Common myeloid progenitor, CD34-positive (primary cell): ENCODE results near the gene CDH19.

Experiments used
- CTCF ChIA-PET: fragments of 350-600 bp; sonication (Branson Sonifier 250); formaldehyde crosslinking; loops from one replicate; lab custom pipeline; 2021; ENCODE audit warnings: antibody characterized with exemption; lab: Charles Lee
- POLR2A ChIA-PET: fragments of 350-600 bp; sonication (Branson Sonifier 250); formaldehyde crosslinking; loops from one replicate; lab custom pipeline; 2021; ENCODE audit warnings: antibody characterized with exemption; lab: Charles Lee
- DNase-seq, 3 donors: peaks; one replicate each; pipeline versions ENCODE4 v3.0.0 to v3.0.0-alpha.2; 2013
- H3K27ac ChIP-seq, 2 experiments: 1 replicate in 1 of 2; 2 replicates in 1 of 2; pipeline ENCODE4 v1.7.0; 2013; ENCODE audit warnings: inconsistent platforms in 2 of 2, low read length in 2 of 2, mild to moderate bottlenecking in 2 of 2, low read depth in 1 of 2, moderate library complexity in 1 of 2; ENCODE audit not compliant: severe bottlenecking in 2 of 2, insufficient read depth in 1 of 2, poor library complexity in 1 of 2
- H3K27me3 ChIP-seq, 5 experiments: replicated peaks in 2 of 5; 1 replicate in 3 of 5; 2 replicates in 2 of 5; pipeline versions ENCODE4 v1.6.1 to v1.7.0; 2013; ENCODE audit warnings: low read length in 4 of 5, mild to moderate bottlenecking in 2 of 5, moderate library complexity in 2 of 5, inconsistent platforms in 1 of 5; ENCODE audit not compliant: insufficient read depth in 5 of 5, control insufficient read depth in 4 of 5
- H3K36me3 ChIP-seq, 4 experiments: 1 replicate in 2 of 4; 2 replicates in 2 of 4; pipeline versions ENCODE4 v1.6.1 to v1.7.0; 2013; ENCODE audit warnings: low read length in 3 of 4, control low read depth in 1 of 4, mild to moderate bottlenecking in 1 of 4; ENCODE audit not compliant: control insufficient read depth in 4 of 4, insufficient read depth in 4 of 4
- H3K4me1 ChIP-seq, 4 experiments: 1 replicate in 3 of 4; 2 replicates in 1 of 4; pipeline versions ENCODE4 v1.6.1 to v1.7.1; 2013; ENCODE audit warnings: low read length in 3 of 4, mild to moderate bottlenecking in 3 of 4, control low read depth in 1 of 4, inconsistent platforms in 1 of 4, moderate library complexity in 1 of 4; ENCODE audit not compliant: control insufficient read depth in 4 of 4, insufficient read depth in 4 of 4; ENCODE audit errors: control extremely low read depth in 1 of 4
- H3K4me3 ChIP-seq, 7 experiments: 1 replicate in 4 of 7; 2 replicates in 3 of 7; pipeline versions ENCODE4 v1.5.1 to v1.7.0; 2013; ENCODE audit warnings: mild to moderate bottlenecking in 7 of 7, low read length in 6 of 7, moderate library complexity in 6 of 7, inconsistent platforms in 2 of 7, low read depth in 2 of 7, control low read depth in 1 of 7; ENCODE audit not compliant: insufficient read depth in 4 of 7, control insufficient read depth in 1 of 7; ENCODE audit errors: extremely low read depth in 1 of 7
- H3K9me3 ChIP-seq, 5 experiments: 1 replicate in 4 of 5; 2 replicates in 1 of 5; pipeline versions ENCODE4 v1.6.1 to v1.7.1; 2013; ENCODE audit warnings: low read length in 4 of 5, mild to moderate bottlenecking in 2 of 5, inconsistent platforms in 1 of 5, low read depth in 1 of 5, moderate library complexity in 1 of 5; ENCODE audit not compliant: control insufficient read depth in 4 of 5, insufficient read depth in 2 of 5; ENCODE audit errors: control extremely low read depth in 1 of 5
- WGBS: methylation state at CpG from one replicate; pipeline ENCODE4 v1.1.5; 2013; ENCODE audit not compliant: insufficient coverage; 5-methylcytosine and 5-hydroxymethylcytosine counted together

CDH19 gene

DNA sequence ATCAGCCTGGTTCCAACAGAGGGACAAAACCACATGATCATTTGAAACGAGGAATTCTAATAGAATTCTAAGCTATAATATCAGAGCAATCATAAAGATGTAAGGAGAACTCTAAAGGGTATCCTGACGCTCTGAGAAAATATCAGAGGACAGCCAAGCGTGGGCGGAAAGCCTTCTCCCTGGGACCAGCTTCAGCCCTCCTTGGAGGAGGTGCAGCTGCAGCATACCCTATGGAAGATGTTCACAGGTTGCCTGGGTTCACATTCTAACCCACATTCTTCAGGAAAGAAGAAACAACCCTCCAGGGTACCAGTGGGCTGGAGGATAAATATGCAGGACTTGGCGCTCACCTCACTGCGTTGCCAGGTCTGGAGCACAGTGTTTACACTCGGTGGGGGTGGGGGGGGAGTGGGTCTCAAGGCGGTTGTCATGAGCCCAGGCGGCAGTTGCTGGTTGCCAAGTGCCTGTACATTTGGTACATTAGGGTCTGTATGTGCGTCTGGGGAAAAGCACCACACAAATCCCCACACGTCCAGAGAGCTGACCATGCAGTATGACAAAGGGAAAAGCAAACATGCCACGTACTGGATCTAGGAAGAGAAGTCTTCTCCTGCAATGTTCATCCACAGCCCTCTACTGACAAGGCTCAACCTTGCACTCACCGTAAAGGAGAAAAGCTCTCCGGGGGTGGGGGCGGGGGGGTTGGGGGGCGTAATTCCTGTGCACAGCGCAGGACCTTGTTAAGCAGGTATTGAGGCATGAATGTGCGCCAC lies 80.5 kb downstream of the CDH19 start:
- ChIA-PET POLR2A (no interaction called here), CTCF (interaction anchor here (1.0 kb wide), 1 partner anchor 27 kb away, joined by 3 read pairs; no protein-coding TSS in a partner anchor)
- Histone ChIP-seq H3K4me1 (no peaks in the 10 kb centered on the region), H3K27ac (no peak overlapping the region), H3K4me3 (no peak overlapping the region), H3K36me3 (no peaks in the 10 kb centered on the region), H3K27me3 (peaks cover 0 to 1% (median 0%) of the 10 kb centered on the region in 5 experiments), H3K9me3 (no peaks in the 10 kb centered on the region)
- WGBS = 97% methylated on average over 11 of the region's 18 CpGs
- DNase-seq = no peak

DNA sequence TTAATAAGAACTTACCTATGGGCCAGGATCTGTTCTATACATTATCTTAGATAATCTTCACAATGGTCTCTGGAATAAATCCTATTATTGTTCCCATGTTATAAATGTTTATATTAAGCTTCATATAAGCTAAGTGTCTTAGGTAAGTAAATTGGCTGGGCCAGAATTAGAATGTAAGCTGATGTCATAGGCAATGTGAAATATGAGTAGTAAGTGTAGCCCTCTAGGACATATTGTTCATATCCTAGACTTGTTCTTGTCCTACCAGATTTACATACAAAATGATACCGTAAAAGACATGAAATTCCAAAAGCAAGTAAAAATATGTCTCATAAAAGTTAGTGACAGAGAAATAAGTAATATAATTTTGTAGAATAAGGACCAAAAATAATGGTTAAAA lies 89.9 kb downstream of the CDH19 start:
- Histone ChIP-seq H3K36me3 (no peaks in the 10 kb centered on the region), H3K27ac (no peak overlapping the region), H3K9me3 (no peaks in the 10 kb centered on the region), H3K4me1 (peaks cover 0 to 3% (median 0%) of the 10 kb centered on the region in 4 experiments), H3K4me3 (no peak overlapping the region), H3K27me3 (no peaks in the 10 kb centered on the region)
- DNase-seq = no peak
- no CpG with 5 or more reads among the region's 1 CpG for WGBS
- CTCF ChIA-PET = interaction anchor here (0.7 kb wide), 1 partner anchor 18 kb away, joined by 3 read pairs; no protein-coding TSS in a partner anchor
- POLR2A ChIA-PET = no interaction called here

DNA sequence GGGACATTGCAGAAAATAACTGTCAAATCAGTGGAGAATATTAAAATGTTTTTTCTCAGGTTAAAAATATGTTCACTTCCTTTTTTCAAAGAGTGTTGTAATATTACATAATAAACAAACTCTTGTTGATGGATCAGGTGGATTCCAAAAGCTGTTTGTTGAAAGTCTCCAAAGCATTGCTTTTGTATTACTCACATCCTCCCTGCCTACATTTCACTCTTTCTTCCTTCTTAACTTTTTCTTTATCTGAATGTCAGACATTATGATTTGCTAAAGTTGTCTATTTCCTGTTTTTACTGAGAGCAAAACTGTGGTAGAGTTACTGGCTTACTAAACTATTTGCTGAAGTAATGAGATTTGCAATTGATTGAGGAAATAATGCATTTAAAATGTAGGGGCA lies 92.1 kb downstream of the CDH19 start:
- Histone ChIP-seq H3K9me3 (no peaks in the 10 kb centered on the region), H3K4me3 (no peak overlapping the region), H3K27ac (no peak overlapping the region), H3K36me3 (no peaks in the 10 kb centered on the region), H3K4me1 (peaks cover 0 to 3% (median 0%) of the 10 kb centered on the region in 4 experiments), H3K27me3 (no peaks in the 10 kb centered on the region)
- POLR2A ChIA-PET = no interaction called here
- CTCF ChIA-PET = no interaction called here
- peak in 2 of 3 donors; percentile 54 to 69 for DNase-seq

DNA sequence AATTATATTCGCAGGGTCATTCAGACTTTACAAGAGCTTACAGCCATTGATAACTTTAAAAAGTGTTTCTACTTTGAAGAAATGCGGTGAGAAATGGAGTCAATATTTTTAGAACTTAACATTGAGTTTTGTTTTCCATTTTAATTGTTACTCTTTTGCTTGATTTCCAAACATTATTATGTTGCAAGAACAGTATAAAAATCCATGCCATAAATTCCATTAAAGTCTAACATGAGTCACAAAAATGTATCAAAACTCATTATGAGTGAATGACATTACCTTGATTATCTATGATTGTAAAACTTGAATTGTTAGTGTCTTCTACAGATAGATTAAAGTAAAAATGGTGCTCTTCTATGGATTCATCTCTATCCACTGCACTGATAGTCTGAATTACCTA lies 92.6 kb downstream of the CDH19 start:
- no peak for DNase-seq
- Histone ChIP-seq H3K36me3 (no peaks in the 10 kb centered on the region), H3K27ac (no peak overlapping the region), H3K27me3 (no peaks in the 10 kb centered on the region), H3K9me3 (no peaks in the 10 kb centered on the region), H3K4me3 (no peak overlapping the region), H3K4me1 (peaks cover 0 to 3% (median 0%) of the 10 kb centered on the region in 4 experiments)
- POLR2A ChIA-PET = no interaction called here
- CTCF ChIA-PET = interaction anchor here (0.9 to 1.4 kb wide), 2 partner anchors 14 to 16 kb away, joined by 3 to 5 read pairs; no protein-coding TSS in a partner anchor
- WGBS = no CpG with 5 or more reads among the region's 2 CpGs

DNA sequence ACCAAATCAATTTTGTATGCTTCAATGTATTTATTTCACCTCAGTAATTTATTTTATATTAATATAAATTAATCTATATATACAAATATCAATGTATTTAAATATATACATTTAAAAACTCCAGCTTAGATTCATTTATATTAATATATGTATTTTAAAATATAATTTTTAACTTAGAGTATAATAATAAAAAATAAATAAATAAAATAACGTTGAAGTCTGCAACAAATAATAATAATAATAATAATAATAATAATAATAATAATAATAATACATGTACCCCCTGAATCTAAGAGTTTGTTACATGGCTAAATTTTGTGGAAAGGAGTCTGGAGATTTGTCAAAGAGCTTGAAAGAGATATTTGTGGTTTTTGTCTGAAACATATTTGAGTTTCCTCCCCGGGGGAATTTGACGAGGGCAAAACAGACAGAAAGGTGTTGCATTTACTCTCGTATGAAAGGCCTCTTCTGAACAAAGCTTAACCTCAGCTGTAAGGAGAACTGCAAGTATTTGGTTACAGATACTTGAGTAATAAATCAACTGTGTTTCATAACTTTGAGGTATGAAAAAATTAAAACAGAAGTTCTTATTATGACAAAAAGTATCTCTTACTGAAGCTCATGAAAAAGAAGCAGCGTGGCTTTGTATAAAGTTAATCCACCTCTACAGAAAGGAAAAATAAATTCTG lies 93.4 kb downstream of the CDH19 start:
- H3K36me3 ChIP-seq = no peaks in the 10 kb centered on the region
- H3K4me3 ChIP-seq = no peak overlapping the region
- DNase-seq = peak in 2 of 3 donors; percentile 14 to 38
- no peaks in the 10 kb centered on the region for H3K9me3 ChIP-seq
- H3K27ac ChIP-seq = no peak overlapping the region
- peaks cover 0 to 3% (median 0%) of the 10 kb centered on the region in 4 experiments for H3K4me1 ChIP-seq
- H3K27me3 ChIP-seq = no peaks in the 10 kb centered on the region
- CTCF ChIA-PET = interaction anchor here (0.9 to 1.4 kb wide), 2 partner anchors 13 to 15 kb away, joined by 3 to 5 read pairs; no protein-coding TSS in a partner anchor
- POLR2A ChIA-PET = no interaction called here
- 50% methylated on average over 1 of the region's 5 CpGs for WGBS

DNA sequence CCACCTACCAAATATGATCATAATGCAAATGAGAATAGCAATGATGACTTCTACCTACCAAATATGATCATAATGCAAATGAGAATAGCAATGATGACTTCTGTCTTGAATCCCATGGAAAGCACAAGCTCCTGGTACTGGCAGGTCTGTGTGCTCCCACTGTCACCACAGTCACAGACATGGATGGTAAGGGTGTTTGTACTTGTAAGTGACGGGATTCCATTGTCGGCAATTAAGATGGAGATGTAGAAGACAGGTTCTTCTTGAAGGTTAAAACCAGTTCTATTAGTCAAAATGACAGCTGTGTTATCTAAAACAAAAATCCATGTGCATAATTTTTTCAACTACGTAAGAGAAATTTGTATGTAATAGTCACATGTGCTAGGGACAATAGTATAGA lies 95.0 kb downstream of the CDH19 start:
- Histone ChIP-seq H3K4me3 (no peak overlapping the region), H3K36me3 (no peaks in the 10 kb centered on the region), H3K27ac (no peak overlapping the region), H3K4me1 (peaks cover 0 to 3% (median 0%) of the 10 kb centered on the region in 4 experiments), H3K9me3 (no peaks in the 10 kb centered on the region), H3K27me3 (no peaks in the 10 kb centered on the region)
- DNase-seq = no peak
- no CpG with 5 or more reads among the region's 3 CpGs for WGBS
- ChIA-PET CTCF (no interaction called here), POLR2A (no interaction called here)

DNA sequence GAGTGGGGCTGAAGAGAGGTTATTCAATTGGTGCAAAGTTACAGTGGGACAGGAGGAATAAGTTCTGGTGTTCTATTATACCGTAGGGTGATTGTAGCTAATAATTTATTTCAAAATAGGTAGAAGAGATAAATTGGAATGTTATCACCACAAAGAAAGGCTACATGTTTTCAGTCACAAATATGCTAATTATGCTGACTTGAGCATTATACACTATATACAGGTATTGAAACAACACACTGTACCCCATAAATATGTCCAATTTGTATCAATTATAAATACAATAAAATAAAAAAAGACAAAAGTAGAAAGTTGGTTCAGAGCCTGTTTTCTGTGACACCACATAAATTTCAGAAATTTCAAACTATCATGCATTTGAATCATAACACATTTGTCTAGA lies 97.7 kb downstream of the CDH19 start:
- Histone ChIP-seq H3K36me3 (no peaks in the 10 kb centered on the region), H3K9me3 (no peaks in the 10 kb centered on the region), H3K27me3 (no peaks in the 10 kb centered on the region), H3K4me1 (peaks cover 0 to 3% (median 0%) of the 10 kb centered on the region in 4 experiments), H3K27ac (no peak overlapping the region), H3K4me3 (no peak overlapping the region)
- CTCF ChIA-PET = no interaction called here
- POLR2A ChIA-PET = no interaction called here
- no peak for DNase-seq
- WGBS = no CpG with 5 or more reads among the region's 1 CpG
